ENCODE measurements around the gene LHX4. TPM values are rescaled to one million over a fixed set of nuclear protein-coding genes. Genes with fewer than 3 reads are reported as not detected.
"Not testable (repeated sequence)": the region's sequence is repeated elsewhere in the genome, so short reads cannot be mapped to it uniquely, and the experiment has no call there.

Gene LHX4
- total RNA-seq, 1 donor from 2014 or later, result not detected

- no peak for DNase-seq (ENCODE audit: low spot score in 2 of 2)
- no peak for FAIRE-seq
These were observed 33.5 kb upstream of the LHX4 start for GRCh38 chr1:180196436-180197003.

GRCh38 chr1:180197231-180197630, 32.8 kb upstream of the LHX4 start:
- DNase-seq (ENCODE audit: low spot score in 2 of 2) (no peak), FAIRE-seq (no peak)

GRCh38 chr1:180198196-180198595, 31.9 kb upstream of the LHX4 start:
- no peak for DNase-seq (ENCODE audit: low spot score in 2 of 2)
- FAIRE-seq, result no peak

- FAIRE-seq, result no peak
- DNase-seq (ENCODE audit: low spot score in 2 of 2), result no peak
These were observed 31.5 kb upstream of the LHX4 start for GRCh38 chr1:180198611-180199010.

GRCh38 chr1:180199018-180199417, 31.0 kb upstream of the LHX4 start:
- no peak for FAIRE-seq
- no peak for DNase-seq (ENCODE audit: low spot score in 2 of 2)

GRCh38 chr1:180201451-180202200, 28.4 kb upstream of the LHX4 start:
- no peak for FAIRE-seq
- DNase-seq (ENCODE audit: low spot score in 2 of 2), result no peak

GRCh38 chr1:180202588-180202987, 27.5 kb upstream of the LHX4 start:
- FAIRE-seq; DNase-seq (ENCODE audit: low spot score in 2 of 2): not testable (repeated sequence)

GRCh38 chr1:180204231-180204630, 25.8 kb upstream of the LHX4 start:
- no peak for DNase-seq (ENCODE audit: low spot score in 2 of 2)
- no peak for FAIRE-seq

GRCh38 chr1:180206581-180206980, 23.5 kb upstream of the LHX4 start:
- DNase-seq (ENCODE audit: low spot score in 2 of 2) (no peak), FAIRE-seq (no peak)

- FAIRE-seq (no peak), DNase-seq (ENCODE audit: low spot score in 2 of 2) (no peak)
These were observed 21.8 kb upstream of the LHX4 start for GRCh38 chr1:180208264-180208663.

- no peak for DNase-seq (ENCODE audit: low spot score in 2 of 2)
- FAIRE-seq, result no peak
These were observed 19.9 kb upstream of the LHX4 start for GRCh38 chr1:180210008-180210620.

GRCh38 chr1:180211156-180211859, 18.8 kb upstream of the LHX4 start:
- FAIRE-seq, result no peak
- DNase-seq (ENCODE audit: low spot score in 2 of 2), result no peak

- no peak for DNase-seq (ENCODE audit: low spot score in 2 of 2)
- FAIRE-seq, result no peak
These were observed 18.2 kb upstream of the LHX4 start for GRCh38 chr1:180211860-180212229.

- DNase-seq (ENCODE audit: low spot score in 2 of 2) (no peak), FAIRE-seq (no peak)
These were observed 16.5 kb upstream of the LHX4 start for GRCh38 chr1:180213401-180214170.

- DNase-seq (ENCODE audit: low spot score in 2 of 2) (no peak), FAIRE-seq (no peak)
These were observed 14.0 kb upstream of the LHX4 start for GRCh38 chr1:180215856-180216625.

GRCh38 chr1:180217006-180217405, 13.1 kb upstream of the LHX4 start:
- FAIRE-seq, result no peak

GRCh38 chr1:180218806-180219765, 11.0 kb upstream of the LHX4 start:
- DNase-seq (ENCODE audit: low spot score in 2 of 2), result no peak
- FAIRE-seq, result no peak

More at GRCh38 chr1:180217006-180217405, 13.1 kb upstream of the LHX4 start:
- no peak for DNase-seq (ENCODE audit: low spot score in 2 of 2)

GRCh38 chr1:180219776-180220175, 10.3 kb upstream of the LHX4 start:
- FAIRE-seq (no peak), DNase-seq (ENCODE audit: low spot score in 2 of 2) (no peak)

- FAIRE-seq (no peak), DNase-seq (ENCODE audit: low spot score in 2 of 2) (no peak)
These were observed 8.6 kb upstream of the LHX4 start for GRCh38 chr1:180221462-180221861.
